HG03060 (cell line): ENCODE results near the gene DAPP1.
"Not testable (repeated sequence)": the region's sequence is repeated elsewhere in the genome, so short reads cannot be mapped to it uniquely, and the experiment has no call there.

Experiments used
- ATAC-seq: cut with Tn5 transposase; IDR thresholded peaks from one replicate; pipeline ENCODE4 v1.9.1; 2021; ENCODE audit warnings: low read depth, moderate number of reproducible peaks; ENCODE audit not compliant: unreplicated experiment

The DAPP1 gene, protein sequence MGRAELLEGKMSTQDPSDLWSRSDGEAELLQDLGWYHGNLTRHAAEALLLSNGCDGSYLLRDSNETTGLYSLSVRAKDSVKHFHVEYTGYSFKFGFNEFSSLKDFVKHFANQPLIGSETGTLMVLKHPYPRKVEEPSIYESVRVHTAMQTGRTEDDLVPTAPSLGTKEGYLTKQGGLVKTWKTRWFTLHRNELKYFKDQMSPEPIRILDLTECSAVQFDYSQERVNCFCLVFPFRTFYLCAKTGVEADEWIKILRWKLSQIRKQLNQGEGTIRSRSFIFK

DNA sequence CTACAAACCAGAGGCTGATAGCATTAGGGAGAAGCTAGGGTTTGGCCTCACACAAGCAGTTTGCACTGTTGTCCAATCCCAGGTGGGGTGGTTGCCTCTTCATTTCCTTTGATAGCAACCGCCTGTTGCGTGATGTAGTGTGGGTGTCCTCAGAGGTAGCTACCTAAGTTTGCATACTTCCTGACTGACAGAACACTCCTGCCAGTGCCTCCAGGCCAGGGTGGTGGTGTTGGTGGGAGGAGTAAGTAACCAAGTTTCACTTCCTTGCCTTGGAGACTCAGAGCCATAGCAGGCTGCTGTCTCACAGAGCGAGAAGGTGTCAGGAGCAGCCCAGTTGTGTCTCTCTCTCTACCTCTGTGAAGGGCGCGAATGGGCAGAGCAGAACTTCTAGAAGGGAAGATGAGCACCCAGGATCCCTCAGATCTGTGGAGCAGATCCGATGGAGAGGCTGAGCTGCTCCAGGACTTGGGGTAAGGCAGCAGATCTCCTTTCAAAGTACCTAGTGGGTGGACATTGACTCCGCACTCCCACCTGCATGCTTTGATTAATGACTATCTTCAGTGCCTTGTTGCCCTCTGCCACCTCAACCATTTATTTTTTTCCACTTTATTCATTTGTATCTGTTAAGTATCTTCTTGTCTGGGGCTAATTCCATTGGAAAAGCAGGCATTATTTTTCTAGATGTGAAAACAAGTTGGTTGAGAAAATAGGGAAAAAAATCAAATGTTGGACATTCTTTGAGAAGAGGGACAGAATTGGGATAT is at the start of gene DAPP1:
DAPP1 (plus strand) TSS at position 283 of the 764 bp plus-strand sequence; CDS start at position 370, 87 bp downstream.
- peak; percentile 97 for ATAC-seq

DNA sequence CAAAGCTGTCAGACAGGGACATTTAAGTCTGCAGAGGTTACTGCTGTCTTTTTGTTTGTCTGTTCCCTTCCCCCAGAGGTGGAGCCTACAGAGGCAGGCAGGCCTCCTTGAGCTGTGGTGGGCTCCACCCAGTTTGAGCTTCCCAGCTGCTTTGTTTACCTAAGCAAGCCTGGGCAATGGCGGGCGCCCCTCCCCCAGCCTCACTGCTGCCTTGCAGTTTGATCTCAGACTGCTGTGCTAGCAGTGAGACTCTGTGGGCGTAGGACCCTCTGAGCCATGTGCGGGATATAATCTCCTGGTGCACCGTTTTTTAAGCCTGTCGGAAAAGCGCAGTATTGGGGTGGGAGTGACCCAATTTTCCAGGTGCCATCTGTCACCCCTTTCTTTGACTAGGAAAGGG is 45.8 kb upstream of the DAPP1 start:
- not testable (repeated sequence) for ATAC-seq

DNA sequence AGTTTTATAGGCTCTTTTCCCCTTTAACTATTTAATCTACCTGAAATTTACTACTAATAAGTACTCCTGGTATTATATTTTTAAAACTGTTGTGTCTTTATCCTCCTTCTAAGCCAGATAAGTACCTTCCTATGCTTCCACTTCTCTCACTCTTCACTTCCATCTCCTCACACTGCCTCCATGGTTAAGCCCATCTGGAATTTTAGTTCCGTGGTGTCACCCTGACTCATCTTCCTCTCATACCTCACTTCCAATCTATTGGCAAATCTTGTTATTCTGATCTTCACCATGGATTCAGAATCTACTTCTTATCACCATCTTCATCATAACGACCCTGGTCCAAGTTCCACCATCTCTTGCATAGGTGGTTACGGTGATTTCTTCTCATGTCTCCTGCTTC is 32.7 kb upstream of the DAPP1 start:
- no peak for ATAC-seq

DNA sequence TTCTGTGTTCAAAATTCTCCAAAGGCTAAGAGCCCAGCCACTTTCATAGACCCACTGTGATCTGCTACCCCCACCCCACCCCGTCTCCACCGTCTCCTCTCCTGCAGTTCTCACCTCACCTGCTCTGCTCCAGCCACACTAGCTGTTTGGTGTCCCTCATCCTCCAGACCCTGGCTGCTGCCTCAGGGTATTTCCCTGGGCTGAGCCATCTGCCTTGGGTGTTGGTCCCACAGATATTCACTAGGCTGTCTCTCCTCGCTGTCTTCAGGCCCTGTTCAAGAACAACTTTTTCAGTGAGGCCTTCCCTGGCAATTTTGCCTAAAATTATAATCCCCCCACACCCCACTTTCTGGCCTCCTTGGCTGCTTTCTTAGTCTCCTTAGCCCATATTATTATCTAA is 31.8 kb upstream of the DAPP1 start:
- no peak for ATAC-seq

DNA sequence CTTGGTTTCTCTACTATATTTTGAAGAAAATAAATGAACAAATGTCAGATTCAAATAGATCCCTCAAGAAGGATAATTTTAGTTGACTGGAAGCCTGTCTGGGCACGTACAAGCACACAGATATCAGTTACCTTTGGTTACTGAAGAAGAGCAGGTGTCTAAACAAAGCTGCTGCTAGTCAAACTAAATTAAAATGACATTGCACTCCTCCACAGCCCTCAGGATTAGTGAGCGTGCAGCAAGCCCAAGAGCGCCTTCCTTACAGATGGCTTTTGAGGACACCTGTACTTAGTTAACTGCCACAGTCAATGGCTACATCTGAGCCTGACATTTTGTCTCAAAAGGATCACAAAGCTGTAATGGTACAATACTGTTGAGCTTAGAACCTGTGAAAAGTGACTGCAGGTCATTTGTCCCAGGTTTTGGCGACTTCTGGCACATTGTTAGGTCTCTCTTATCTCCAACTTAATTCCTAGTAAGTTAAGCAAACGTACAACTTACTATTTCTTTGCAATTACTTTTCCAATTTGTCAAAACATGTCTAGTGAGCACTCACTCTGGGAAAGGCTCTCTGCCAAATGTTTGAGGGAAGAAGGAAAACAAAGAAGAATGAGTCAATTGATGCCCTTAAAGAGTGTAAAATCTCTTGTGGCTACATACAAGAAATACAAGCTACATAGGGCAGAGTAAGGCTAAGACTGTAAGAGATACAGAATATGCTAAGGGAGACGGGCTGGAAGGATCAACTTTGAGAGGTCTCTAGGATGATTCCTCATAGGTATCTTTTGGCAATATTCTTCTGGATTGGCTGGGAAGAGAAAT is 25.6 kb upstream of the DAPP1 start:
- ATAC-seq, result no peak

DNA sequence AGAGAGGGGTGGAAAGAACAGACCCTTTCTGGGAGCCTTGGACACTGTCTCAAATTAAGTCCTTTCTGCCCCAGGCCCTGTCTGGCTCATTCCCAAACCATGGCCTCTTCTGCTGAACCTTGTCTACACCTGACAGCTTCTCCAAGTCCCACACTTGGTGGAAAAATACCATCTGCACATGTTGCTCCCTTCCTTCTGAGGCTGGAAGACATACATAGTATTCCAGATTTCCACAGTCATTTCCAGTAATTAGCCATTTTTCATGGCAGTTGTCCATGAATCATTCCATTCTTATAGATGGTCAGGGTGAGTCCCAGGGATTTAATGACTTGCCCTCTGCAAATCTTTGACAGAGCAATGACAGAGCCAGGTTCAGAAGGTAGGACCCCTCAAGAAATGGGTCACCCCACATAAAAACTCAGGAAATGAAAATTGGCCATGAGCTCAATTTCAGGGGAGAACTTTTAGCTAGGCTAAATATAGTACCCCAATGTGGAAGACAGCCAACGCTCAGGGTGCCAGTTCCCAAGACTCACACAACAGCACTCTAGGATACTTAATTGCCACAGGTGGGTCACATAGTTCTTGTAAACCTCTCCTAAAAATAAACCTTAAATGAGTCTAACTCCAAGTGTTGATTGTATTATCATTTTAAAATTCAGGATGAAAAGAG is 16.2 kb upstream of the DAPP1 start:
- ATAC-seq, result no peak

DNA sequence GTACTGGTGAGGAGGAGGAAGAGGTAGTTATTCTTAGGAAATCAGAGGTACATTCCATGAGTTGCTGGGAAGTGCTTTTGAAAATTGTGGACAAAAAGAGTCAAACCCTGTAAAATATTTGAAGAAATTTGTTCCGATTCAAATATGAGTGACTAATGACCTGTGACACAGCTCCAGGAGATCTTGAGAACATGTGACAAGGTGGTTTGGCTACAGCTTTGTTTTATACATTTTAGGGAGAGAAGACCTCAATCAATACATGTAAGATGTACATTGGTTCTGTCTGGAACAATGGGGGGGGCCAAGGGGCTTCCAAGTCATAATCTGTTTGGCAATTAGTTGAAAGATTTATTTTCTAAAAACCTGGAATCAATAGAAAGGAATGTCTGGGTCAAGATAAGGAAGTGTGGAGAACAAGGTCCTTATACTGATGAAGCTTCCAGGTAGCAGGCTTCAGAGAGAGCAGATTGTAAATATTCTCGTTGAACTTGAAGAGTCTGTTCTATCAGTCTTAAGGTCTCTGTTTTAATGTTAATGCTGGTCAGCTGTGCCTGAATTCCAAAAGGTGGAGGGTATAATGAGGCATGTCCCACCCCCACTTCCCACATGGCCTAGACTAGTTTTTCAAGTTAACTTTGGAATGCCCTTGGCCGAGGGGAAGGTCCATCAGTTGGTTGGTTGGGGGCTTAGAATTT is 15.5 kb upstream of the DAPP1 start:
- ATAC-seq, result no peak

DNA sequence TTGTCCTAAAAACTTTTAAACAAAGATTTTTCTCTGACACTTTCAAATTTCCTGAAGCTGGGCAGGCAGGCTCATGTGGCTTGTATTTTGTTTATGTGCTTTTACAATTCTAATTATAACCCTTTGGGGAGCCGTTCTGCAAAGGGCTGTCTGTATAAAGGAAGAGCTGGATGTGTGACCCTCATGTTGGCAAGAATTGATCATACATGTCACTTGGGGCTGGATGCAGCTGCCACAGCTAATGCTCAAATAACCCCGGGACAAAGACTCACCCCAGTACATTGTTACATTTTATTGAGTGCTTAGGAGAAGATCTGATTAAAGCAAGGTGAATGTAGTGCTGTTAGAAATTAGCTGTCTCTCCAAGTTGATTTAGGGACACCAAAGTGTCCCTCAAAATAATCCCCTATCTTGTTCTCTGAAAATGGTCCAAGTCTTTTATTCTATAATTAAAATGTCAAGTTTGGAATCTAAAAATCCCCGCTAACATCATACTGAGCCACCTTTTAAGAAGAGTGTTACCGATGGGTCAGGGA is 13.0 kb upstream of the DAPP1 start:
- no peak for ATAC-seq

DNA sequence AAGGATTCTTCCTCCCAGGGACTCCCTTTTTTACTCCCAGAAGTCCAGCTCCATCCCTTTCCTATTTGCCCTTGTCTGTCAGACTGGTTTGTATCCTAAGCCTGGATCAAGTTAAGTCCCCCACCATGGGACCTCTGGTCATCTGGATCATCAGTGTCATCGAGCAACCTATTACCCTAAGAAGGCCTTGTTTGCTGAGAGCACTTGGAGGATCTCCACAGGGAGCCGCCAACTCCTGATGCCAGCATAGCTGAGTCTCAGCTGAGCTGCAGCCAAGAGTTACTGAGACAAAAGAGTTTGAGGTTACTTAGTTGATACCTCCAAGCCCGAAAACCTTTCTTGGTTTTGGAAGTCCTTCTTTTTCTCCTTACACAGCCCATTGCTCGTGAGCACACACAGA is 10.1 kb upstream of the DAPP1 start:
- no peak for ATAC-seq

DNA sequence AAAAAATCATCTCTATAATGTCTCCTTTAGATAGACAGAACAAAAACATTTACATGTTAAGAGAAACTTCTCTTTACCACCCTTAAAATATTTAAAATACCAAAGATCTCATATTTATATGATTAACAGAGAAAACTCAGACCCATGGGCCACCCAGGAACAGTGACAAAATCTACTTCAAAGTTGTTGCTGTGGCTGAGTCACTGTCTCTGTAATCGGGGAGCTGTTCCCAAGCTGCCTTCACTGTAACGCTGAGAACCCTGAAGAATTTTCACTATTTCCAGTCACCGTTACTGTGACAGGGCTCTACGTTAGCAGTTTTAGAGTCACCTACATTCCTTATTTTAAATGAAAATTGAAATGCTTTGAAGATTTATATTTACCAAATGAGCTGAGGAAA is 9.0 kb upstream of the DAPP1 start:
- ATAC-seq, result no peak

DNA sequence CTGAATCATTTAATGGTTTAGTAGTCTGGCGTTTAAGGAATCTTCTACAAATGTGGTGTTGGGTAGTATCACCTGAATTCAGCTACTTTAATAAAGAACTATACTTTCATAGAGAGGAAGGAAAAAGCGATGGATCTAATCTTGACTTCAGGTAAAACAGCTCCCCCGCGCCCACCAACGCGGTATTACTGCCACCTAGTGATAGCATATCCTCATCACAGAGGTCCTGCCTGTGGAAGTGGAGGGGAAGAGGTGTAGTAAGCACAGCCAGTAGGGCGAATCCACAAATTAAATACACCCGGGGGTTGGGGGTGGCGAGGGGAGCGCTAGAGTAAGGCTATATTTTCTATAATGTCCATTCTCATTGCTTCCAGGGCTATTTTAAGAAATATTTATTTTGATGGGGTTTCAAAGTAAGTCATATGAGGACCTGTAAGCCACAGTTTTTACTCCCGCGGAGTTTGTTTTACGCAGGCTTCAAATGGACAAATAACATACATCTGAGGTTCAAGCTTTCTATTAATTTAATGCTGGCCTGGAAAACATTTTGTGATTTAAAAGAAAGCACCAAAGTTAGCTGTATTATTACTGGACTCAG is 8.3 kb upstream of the DAPP1 start:
- peak; percentile 65 for ATAC-seq

DNA sequence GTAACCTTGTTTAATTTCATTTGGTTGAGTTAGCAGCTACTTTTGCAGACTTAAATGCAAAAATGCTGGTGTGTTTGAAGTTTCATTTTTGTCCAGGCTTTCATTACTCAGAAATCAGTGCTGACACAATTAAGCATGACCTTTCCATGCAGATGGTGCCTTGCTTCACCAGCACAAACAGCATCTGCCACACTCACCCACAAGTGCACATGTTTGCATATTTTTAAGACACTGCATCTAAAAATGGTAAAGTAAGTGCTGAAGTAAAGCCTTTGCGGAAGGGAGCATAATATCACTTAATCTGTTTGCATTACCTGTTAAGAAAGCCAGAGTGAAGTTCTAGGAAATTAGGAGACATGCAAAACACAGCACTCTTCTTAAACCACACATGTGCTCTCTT is 7.3 kb upstream of the DAPP1 start:
- no peak for ATAC-seq

DNA sequence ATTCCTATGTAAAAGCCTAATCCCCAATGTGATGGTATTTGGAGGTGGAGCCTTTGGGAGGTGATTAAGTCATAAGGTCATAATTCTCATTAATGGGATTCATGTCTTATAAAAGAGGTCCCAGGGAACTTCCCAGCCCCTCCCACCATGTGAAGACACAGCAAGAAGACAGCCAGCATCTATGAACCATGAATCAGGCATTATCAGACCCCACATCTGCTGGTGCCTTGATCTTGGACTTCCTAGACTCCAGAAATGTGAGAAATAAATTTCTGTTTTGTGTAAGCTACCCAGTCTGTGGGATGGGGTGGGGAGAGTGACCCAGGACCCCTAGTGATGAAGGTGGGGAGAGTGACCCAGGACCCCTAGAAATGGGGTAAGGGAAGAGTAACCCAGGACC is 6.1 kb upstream of the DAPP1 start:
- no peak for ATAC-seq

DNA sequence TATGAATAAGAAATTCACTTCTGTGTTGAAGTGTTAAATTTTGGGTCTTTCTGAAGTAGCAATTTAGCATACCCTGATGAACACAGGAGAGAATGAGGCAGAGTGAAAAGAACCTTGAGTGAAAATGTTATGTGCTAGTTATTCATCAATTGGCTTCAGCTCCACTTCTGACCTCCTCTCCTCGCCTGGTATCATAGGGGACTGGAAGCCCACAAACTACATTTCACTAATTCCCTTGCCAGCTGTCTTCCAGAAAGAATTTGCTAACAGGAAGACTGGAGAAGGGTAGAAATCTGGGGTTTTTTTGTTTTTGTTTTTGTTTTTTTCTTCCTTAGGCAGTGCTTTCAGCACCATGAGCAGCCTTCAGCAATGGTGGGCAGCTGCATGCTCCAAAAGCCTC is 5.5 kb upstream of the DAPP1 start:
- no peak for ATAC-seq

DNA sequence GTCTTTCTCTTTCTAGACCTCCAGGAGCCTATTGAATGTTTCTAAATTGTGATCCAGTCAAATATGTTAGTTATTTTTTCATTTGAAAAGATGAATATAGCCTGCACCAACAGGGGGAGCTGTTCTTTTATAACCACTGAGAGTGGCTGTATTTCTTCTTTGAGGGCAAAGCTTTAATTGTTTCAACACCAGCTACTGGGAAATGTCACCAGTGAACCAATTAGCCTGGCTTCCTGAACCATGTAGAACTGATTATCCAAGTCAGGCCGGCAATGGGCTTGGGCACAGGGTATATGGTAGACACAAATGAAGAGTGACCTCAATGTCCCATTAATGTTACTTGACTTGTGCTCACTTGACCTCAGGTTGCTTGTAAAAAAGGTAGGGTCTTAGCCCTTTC is 4.8 kb upstream of the DAPP1 start:
- no peak for ATAC-seq

DNA sequence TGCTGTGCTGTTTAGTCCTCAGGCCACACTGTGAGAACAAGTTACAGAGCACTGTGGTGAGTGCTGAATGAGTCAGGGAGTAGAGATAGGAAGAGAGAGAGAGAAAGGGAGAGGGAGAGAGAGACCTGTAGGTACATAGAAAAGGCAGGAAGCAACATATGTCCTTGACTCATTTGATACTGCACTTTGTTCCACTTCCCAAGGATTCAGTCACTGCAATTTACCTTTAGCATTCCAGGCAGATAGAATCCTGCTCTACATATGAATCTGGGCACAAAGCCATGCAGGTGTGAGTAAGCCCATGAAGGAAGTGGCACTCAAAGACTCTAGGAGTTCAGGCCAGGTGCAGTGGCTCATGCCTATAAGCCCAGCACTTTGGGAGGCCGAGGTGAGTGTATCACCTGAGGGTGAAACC is 1.0 kb upstream of the DAPP1 start:
- no peak for ATAC-seq

DNA sequence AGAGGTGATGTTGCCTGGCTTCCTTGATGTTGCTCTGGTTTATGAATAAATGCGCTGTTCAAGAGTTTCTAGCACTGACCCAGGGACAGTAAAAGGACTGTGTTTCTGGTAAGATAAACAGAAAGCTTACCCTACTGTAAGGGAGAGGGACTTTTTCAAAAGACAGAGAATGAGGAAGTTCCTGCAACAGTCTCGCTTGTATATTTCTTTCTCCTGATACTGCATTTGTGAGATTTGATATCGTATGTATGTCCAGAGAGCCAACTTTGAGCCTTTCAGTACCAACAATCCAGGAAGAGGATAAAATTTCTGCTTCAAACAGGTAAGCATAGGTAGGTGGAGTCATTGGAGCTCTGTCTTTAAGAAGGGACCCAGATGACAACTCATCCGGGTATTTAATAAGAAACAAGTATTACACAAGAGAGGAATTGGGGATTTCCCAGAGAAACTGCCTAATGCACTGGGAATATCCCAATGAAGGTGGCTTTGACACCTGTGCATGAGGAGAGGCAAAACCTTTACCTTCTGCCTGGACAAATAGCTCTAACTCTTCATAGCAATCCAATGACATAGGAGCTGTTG is 773 bp downstream of the DAPP1 start:
- no peak for ATAC-seq

DNA sequence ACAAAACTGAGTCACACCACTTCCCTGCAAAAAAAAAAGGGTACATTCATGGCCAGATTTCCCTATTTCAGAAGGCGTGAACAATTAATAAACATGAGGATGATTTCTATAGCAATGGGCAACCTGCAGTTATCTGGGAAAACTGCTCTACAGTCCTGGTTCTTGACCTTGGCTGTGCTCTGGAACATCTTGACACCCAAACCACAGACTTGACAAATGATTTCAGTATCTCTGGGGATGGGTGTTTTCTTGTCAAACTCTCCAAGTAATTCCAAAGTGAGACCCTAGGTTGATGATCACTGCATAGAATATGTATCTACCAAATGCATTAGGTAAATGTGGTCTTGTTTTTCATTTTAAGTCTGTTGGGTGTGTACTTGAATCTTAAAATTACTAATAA is 2.0 kb downstream of the DAPP1 start:
- no peak for ATAC-seq

DNA sequence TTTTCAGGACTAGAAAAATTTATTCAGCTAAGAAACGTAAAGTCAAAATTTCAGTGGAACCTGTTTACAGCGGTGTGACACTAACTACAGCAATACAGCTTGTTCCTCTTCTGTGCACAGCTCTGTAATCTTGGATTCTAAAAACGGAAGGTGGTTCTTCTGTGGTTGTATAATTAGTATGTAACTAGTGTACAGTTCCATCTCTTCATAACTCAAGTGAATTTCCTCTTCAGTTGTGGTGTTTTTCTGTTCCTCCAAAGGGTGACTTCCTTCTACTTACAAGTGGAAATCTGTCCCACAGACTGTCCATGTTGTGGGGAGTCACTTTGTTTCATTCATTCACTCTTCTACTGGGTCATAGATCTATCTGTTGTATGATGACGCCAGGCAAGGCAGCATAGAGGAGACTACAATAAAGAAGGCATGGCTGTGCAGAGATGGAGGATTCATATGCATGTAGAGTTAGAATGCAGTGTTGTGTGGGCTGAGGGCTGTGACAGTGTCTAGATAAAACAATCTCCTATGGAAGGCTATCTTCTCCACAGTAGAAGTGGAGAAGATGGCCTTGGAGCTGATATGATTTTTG is 5.4 kb downstream of the DAPP1 start:
- ATAC-seq, result peak; percentile 82
